Measurements from ENCODE around the gene RPS6KB2.

DNA sequence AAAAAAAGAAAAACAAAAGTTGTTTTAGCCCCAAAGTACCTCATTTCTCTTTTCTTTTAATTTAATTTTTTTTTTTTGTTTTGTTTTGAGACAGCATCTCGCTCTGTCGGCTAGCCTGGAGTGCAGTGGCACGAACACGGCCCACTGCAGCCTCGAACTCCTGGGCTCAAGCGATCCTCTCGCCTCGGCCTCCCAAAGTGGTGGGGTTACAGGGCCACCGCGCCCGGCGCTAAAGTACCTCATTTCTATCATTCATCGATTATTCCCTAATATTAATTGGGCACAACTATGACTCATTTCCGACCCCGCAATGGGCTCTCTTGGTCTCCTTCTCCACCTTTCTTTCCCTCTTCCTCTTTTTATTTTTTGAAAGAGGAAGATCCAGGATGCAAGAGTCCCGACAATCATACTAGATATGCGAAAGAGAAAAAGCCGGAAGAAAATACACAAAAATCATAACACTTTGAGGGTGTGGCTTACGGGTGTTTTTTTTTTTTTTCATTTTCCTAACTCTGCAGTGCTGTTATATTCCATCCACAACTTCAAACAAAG, 54.1 kb downstream of the RPS6KB2 start:
- TF ChIP-seq, protein P1, sequence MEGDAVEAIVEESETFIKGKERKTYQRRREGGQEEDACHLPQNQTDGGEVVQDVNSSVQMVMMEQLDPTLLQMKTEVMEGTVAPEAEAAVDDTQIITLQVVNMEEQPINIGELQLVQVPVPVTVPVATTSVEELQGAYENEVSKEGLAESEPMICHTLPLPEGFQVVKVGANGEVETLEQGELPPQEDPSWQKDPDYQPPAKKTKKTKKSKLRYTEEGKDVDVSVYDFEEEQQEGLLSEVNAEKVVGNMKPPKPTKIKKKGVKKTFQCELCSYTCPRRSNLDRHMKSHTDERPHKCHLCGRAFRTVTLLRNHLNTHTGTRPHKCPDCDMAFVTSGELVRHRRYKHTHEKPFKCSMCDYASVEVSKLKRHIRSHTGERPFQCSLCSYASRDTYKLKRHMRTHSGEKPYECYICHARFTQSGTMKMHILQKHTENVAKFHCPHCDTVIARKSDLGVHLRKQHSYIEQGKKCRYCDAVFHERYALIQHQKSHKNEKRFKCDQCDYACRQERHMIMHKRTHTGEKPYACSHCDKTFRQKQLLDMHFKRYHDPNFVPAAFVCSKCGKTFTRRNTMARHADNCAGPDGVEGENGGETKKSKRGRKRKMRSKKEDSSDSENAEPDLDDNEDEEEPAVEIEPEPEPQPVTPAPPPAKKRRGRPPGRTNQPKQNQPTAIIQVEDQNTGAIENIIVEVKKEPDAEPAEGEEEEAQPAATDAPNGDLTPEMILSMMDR (IDR thresholded peaks at IDR 0.05 in 2 of 3, conservative IDR thresholded peaks at IDR 0.05 in 1 of 3; ENCODE audit: borderline replicate concordance in 1 of 3, insufficient read depth in 1 of 3, low read depth in 2 of 3, low read length in 2 of 3), result no peak
- no peak for TF ChIP-seq ZNF274 (IDR thresholded peaks at IDR 0.05; ENCODE audit: low read depth, low read length)
- no peak for TF ChIP-seq EZH2 (IDR thresholded peaks at IDR 0.05)
- TF ChIP-seq POLR2AphosphoS5 (IDR thresholded peaks at IDR 0.05; ENCODE audit: low read depth, low read length), result no peak
- no peak for TF ChIP-seq YY1 (IDR thresholded peaks at IDR 0.05; ENCODE audit: extremely low read depth, insufficient replicate concordance, low read depth, low read length)
- no peak for TF ChIP-seq SRF (IDR thresholded peaks at IDR 0.05; ENCODE audit: low read depth)
- no peak for TF ChIP-seq POLR2A (IDR thresholded peaks at IDR 0.05; ENCODE audit: borderline replicate concordance, extremely low read depth, insufficient read depth, insufficient read length)
- TF ChIP-seq, protein P2, sequence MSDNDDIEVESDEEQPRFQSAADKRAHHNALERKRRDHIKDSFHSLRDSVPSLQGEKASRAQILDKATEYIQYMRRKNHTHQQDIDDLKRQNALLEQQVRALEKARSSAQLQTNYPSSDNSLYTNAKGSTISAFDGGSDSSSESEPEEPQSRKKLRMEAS (IDR thresholded peaks at IDR 0.05), result no peak
- TF ChIP-seq, protein P3, sequence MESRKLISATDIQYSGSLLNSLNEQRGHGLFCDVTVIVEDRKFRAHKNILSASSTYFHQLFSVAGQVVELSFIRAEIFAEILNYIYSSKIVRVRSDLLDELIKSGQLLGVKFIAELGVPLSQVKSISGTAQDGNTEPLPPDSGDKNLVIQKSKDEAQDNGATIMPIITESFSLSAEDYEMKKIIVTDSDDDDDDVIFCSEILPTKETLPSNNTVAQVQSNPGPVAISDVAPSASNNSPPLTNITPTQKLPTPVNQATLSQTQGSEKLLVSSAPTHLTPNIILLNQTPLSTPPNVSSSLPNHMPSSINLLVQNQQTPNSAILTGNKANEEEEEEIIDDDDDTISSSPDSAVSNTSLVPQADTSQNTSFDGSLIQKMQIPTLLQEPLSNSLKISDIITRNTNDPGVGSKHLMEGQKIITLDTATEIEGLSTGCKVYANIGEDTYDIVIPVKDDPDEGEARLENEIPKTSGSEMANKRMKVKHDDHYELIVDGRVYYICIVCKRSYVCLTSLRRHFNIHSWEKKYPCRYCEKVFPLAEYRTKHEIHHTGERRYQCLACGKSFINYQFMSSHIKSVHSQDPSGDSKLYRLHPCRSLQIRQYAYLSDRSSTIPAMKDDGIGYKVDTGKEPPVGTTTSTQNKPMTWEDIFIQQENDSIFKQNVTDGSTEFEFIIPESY (IDR thresholded peaks at IDR 0.05; ENCODE audit: extremely low read depth, insufficient replicate concordance, low read length), result no peak
- no peak for TF ChIP-seq RAD21 (IDR thresholded peaks at IDR 0.05; ENCODE audit: low read depth)
